ENCODE data around the gene FAM187B.
"Not testable (repeated sequence)": the region's sequence is repeated elsewhere in the genome, so short reads cannot be mapped to it uniquely, and the experiment has no call there.

Gene FAM187B

DNA sequence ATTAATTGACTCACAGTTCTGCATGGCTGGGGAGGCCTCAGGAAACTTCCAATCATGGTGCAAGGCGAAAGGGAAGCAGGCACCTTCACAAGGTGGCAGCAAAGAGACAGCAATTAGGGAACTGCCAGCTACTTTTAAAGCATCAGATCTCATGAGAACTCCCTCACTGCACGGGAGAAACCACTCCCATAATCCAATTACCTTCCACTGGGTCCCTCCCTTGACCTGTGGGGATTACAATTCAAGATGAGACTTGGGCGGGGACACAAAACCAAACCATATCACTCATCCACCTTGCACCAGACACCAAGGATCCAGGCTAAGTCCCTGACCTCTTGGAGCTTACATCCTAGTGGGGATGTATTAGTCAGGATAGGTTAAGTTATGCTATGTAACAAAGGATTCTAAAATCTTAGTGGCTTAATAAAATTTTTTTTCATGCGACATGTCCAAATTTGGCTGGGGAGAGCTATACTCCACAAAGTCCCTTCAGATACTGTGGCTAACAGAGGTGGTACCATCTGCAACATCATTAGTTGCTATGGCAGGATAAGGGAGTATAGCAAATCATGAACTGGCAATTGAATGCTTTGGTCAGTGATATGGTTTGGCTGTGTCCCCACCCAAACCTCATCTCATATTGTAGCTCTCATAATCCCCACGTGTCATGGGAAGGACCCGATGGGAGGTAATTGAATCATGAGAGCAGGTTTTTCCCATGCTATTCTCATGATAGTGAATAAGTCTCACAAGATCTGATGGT is 8.3 kb upstream of the FAM187B start:
- no peak for DNase-seq (ENCODE audit: low spot score)

DNA sequence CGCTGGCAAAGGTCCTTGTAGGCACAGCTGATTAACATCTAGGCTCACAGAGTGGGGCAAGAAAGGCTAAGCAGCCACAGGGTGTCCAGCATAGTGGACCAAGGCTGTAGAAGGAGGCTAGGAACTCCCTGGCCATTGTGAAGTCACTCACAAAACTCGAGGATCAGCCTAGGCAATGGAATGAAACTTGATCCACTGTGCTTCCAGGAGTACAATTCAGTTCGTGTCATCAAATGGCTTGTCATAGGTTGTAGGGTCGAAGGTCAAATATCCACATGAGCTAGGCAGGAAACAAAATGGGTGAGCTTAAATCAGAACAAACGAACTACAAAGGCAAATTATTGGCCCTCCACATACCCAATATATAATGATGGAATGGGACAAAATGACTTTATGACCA is 4.4 kb upstream of the FAM187B start:
- DNase-seq (ENCODE audit: low spot score), result no peak

DNA sequence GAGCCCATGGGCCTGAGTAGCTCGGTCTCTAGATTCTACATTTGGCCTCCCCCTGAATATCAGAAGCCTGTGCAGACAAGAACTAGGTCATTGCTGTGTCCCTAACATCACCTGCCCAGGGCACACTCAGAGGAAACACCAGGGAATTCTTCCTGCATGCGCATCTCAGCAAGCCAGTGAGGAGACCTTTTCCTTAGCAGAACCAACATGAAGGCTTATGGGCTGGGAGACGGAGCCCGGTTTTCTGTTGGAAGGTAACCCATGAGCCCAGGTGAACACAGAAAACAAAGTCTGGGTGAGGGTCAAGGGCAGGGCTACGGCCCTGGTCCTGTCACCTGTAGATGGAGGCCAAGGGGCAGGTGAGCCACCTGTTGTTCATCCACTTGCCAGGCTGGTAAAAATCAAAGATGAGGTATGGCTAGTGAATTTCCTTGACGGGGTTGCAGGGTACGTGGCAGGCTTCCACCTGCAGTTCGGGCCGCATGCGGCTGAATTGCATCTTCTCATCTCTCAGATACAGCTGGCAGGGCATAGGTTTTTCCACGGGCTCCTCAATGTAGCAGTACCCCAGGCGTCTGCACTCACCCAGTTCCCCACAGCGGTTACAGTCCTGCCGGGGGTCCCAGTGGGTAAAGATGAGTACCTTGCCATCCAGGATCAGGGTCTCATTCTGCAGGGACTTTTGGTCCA is 3.6 kb upstream of the FAM187B start:
- DNase-seq (ENCODE audit: low spot score), result no peak

DNA sequence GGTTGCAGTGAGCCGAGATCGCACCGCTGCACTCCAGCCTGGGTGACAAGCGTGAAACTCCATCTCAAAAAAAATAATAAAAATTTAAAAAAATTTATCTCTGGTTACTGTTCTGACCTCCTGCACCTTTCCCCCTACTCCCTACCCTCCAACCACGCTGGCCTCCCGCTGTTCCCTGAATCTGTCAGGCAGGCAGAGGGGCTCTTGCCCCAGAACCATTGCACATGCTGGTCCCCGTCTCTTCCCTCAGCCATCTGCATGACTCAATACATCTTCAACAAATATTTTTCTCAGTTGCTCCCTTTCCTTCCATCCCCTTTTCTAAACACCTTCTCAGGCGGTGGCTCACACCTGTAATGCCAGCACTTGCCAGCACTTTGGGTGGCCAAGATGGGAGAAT is 1.1 kb upstream of the FAM187B start:
- DNase-seq (ENCODE audit: low spot score), result no peak

DNA sequence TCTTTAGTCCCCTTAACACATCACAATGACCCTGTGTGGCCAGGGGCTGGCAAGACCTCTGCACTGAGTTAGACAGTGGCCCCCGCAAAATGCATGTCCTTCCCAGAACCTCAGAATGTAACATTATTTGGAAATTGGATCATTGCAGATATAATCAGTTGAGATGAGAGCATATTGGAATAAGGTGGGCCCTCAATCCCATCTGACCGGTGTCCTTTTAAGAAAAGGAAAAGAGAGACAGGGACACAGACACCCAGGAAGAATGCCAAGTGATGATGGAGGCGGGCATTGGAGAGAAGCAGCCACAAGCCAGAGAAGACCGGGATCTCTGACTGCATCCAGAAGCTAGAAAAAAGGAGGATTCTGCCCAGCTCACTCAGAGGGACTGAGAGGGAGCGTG is 1.8 kb downstream of the FAM187B start:
- DNase-seq (ENCODE audit: low spot score), result no peak

DNA sequence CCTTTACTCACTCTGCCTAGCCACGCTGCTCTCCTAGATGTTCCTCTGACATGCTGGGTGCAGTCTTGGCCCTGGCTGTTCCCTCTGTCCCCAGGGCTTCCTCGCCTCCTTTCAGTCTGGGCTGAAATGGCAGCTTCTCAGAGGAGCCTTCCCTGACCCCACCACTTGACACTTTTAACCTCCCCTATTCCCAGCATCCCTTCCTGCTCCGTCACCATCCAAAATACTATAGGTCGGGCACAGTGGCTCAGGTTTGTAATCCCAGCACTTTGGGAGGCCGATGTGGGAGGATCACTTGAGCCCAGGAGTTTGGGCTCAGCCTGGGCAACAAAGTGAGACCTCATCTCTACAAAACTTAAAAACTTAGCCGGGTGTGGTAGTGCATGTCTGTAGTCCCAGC is 2.6 kb downstream of the FAM187B start:
- DNase-seq (ENCODE audit: low spot score), result no peak

DNA sequence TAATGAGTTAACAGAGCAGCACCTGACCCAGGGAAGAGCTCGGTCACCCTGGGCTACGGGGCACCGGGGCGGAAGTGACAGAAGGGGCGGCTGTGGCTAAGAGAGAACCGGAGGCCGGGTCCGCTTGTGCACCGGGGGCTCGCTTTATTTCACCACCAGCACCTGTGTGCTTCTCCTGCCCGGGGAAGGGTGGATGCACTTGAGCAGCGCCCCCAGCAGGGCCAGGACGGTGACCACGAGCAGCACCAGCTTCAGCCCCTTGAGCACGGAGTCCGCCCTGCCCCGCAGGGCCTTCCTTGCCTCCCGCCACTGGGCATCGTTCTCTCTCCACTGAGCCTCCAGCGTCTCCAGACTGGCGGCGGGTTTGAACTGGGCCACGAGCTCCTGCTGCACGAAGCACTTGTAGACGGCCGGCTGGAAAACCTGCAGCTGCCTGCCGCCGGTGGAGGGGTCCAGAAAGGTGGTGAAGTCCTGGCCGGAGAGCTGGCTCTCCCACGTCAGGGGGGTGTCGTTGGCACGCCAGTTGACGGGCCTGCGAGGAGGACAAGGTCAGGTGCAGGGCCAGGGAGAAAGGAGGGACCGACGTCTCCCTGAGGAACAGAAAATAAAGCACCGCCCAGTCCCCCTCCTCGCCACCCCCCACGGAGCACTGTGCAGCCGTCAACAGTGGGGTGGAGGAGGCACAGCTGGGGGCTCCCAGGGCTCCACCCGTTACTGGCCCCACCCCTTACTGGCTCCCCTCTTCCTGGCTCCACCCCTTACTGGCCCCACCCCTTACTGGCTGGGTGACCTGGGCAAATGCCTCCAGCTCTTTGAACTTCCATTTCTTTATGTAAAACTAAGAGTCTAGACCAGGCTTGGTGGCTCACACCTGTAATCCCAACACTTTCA is 3.6 kb downstream of the FAM187B start:
- DNase-seq (ENCODE audit: low spot score), result peak; percentile 49

DNA sequence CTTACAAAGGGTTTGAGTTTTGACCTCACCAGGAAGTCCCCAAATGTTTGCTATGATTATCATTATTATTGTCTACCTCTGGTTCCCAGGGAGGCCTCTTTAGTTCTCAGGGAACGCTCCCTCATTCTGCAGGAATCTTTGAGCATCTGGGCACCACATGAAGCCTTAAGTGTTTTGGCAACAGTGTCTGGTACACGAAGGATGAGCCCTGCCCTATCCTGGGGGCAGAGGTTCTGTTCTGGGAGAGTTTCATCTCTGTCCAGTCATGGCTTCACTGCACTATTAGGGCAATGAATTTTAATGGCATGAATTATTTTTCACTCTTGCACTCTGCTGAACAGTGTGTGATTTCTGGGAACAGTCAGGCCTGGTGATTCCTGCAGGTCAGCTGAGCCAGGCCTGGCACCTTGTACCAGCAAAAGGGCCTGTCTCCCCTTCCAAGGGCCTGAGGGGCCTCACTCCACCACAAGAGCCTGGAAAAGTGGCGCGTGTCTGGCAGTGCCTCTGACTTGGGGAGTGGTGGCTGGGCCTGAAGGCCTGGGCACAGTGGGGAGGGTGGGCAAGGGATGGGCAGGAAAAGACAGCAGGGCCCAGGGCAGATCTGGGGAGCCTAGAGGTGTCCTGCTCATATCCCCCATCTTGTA is 4.6 kb downstream of the FAM187B start:
- DNase-seq (ENCODE audit: low spot score), result no peak

DNA sequence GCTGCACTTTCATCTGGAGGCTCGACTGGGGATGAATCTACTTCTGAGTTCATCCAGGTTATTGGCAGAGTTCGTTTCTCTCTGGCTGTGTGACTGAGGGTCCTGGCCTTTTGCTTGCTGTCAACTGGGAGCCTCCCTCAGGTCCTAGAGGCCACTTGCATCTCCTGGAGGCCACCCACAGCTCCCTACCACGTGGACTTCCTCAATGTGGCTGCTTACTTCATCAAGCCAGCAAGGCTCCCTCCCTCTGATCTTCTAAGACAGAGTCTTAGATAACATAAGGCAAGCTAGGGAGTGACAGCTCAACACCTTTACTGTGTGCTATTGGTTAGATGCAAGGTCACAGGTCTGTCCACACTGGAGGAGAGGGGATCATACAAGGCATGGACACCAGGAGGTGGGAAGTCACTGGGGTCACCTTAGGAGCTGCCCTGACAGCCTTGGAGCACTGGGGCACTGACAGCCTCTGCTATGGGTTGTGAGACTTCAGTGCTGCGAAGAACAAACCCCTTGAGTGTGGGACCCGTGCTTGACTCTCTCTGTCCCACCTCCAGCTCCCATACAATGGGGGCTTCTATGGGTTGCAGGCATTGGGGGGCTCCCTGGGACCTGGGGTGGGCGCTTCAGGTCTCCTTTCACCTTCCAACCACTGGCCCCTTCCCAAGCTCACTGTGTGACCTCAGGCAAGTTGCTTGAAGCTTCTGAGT is 5.3 kb downstream of the FAM187B start:
- DNase-seq (ENCODE audit: low spot score), result no peak

DNA sequence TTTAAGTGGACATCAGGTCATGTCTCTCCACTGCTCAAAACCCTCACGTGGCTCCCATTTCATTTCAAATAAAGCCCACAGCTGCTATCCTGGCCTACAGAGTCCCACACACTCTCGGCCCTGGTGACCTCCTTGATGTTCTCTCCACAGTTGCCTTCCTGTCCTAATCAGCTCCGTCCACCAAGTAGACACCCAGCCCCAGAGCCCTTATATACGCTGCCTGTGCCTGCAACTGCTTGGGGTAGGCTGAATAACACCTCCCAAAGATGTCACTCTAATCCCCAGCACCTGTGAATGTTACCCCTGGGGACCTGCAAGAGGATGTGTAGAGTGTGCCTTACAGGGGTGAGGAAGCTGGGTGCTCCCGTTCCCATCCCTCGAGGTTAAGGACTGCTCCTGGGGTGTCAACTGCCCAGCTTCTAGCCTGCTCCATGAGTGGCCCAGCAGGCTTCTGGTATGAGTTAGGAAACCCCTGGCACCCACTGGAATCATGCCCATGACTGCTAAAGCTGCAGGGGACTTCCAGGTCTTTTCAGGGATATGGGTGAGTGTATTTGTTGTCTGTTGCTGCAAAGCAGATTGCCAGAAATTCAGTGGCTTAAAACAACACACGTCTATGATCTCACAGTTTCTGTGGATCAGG is 6.0 kb downstream of the FAM187B start:
- DNase-seq (ENCODE audit: low spot score), result no peak

DNA sequence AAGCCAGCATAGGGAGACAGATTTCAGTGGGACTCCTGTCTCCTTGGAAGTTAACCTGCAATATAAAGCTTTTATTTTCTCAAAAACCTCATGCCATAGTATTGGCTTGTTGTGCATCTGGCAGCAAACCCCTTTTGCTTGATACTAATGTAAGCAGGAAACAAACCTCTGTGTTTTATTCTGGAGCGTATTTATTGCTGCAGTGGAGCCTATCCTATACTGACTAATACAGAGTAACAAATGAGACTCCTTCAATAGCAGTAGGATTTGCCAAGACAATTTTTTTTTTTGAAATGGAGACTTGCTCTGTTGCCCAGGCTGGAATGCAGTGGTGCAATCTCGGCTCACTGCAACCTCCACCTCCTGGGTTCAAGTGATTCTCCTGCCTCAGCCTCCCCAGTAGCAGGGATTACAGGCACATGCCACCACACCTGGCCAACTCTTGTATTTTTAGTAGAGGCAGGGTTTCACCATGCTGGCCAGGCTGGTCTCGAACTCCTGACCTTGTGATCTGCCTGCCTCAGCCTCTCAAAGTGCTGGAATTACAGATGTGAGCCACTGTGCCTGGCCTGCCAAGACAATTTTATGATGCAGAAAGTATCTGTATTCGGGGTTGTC is 7.5 kb downstream of the FAM187B start:
- not testable (repeated sequence) for DNase-seq (ENCODE audit: low spot score)

DNA sequence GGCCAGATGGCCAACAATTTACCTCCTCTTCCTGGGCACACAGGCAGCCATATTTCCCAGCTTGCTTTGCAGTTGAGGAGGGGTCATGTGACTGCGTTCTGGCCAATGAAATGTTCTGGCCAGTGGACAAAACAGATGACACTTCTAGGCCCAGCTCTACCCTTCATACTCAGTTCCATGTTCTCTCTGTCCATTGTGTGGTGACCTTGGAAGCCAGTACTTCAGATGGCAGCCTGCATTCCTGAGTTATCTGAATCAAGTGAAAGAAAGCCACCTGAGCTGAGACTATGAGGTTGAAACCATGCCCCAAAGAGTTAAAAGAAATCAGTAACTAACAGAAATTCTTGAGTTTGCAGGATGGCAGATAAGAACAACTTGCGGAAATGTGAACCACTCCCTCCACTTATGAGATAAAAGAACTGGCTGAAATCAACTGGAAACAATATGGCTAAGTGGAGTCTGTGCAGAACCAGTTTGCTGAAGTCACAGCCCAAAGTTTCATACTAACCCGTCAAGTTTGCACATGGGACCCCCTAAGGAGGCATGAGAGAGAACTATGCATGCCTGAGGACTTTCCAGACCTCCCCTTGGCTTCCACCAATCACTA is 8.1 kb downstream of the FAM187B start:
- no peak for DNase-seq (ENCODE audit: low spot score)

DNA sequence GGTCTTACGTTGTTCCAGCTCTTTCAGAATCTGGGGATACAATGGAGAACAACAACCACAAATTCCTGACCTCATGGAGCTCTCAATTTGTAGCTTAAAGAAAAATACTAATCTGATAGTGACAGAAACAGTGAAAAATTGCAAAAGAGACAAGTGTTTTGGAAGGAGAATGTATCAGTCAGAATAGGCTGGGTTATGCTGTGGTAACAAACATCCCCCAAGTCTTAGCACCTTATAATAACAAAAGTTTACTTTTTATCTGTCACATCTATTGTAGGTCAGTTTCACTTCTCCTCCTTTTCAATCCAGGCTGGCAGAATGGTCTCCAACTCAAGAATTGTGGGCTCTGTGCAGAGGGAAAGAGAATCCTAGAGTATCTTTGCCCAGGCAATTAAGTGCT is 9.5 kb downstream of the FAM187B start:
- no peak for DNase-seq (ENCODE audit: low spot score)

DNA sequence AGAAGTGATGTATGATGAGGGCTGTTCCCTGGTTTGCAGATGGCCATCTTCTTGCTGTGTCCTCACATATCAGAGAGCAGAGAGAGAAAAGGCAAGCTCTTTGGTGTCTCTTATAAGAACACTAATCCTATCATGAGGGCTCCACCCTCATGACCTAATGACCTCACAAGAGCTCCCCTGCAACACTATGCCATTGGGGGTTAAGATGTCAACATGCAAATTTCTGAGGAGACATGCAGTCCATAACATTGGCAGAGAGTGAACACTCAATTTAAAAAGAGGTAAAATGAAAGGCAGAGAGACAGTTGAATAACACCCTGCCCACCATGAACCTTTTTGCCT is 10.9 kb downstream of the FAM187B start:
- no peak for DNase-seq (ENCODE audit: low spot score)

DNA sequence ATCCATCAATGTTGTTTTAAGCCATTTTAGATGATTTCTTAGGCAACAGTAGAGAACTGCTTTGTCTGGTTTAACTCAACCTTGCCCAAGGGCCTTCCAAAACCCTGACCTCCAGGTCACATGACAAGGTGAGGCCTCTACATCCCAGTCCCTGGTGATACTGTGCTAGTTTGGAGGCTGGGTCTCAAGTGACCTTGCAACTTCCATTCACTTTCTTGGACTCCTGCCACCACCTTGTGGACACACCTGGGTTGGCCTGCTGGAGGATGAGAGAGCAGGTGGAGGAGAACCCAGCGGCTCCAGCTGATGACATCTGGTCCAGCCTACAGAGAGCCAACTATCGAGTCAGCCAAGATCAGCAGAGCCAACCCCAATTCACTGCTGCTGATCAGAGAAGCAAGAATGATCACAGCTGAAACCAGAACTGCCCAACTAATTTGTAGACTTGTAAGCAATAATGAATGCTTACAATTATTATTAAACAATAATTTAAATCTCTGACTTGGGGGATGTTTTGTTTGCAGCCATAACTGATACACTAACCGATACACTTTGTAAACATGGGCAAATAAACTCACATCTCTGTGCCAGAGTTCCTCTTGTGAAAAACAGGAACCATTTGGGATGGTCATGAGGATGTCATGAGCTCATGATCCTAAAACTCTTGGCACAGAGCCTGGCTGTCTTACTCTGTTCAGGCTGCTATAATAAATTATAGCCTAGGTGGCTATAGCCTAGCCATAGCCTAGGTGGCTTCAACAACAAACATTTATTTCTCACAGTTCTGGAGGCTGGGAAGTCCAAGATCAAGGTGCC is 11.5 kb downstream of the FAM187B start:
- DNase-seq (ENCODE audit: low spot score), result no peak

DNA sequence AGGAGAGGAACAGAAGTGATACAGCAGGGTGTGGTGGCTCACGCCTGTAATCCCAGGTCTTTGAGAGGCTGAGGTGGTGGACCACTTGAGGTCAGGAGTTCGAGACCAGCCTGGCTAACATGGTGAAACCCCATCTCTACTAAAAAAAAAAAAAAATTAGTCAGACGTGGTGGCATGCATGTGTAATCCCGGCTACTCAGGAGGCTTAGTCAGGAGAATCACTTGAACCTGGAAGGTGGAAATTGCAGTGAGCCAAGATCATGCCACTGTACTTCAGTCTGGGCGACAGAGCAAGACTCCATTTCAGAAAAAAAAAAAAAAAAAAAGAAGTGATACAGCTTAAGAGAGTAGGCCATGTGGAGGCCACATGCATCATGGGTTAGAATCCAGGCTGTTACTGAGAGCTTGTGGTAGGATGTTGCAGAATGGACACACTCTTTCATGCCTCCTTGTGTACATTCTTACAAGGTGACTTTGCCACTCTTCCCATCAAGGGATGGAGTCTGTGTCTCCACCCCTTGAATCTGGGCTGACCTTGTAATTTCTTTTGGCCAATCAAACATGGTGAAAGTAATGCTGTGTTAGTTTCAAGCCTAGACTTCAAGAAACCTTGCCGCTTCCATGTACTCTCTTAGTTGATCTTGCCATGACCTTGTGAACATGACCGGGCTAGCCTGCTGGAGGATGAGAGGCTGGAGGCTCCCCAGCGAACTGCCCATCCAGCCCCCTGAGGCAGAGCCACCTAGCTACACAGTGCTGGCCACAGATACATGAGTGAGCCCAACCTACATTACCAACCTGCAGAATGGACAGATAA is 12.3 kb downstream of the FAM187B start:
- DNase-seq (ENCODE audit: low spot score), result no peak

DNA sequence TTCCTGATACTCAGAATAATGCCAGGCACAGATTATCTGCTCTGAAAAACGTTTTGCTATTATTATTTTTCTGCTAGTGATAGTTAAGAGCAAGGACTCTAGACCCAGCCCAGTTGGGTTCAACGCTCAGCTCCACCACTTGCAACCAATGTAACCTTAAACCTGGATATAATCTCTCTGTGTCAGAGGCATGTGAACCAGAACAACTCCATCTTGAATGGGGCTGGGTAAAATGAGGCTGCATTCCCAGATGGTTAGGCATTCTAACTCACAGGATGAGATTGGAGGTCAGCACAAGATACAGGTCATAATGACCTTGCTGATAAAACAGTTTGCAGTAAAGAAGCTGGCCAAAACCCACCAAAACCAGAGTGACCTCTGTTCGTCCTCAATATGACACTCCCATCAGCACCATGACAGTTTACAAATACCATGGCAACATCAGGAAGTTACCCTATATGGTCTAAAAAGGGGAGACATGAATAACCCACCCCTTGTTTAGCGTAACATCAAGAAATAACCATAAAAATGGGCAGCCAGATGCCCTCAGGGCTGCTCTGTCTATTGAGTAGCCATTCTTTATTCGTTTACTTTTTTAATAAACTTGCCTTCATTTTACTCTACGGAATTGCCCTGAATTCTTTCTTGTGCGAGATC is 13.6 kb downstream of the FAM187B start:
- no peak for DNase-seq (ENCODE audit: low spot score)

All from germinal center (tissue), 1 donor.